Stimulated activated CD8-positive, alpha-beta memory T cell treated with anti-CD3 and anti-CD28 coated beads, Interleukin-15, amount 100 ng/mL, for 24 hours (primary cell): Measurements from ENCODE around the gene PRDX5.

Experiments
- DNase-seq: peaks from one replicate; pipeline ENCODE4 v3.0.0-alpha.2; 2020; ENCODE audit warnings: low read depth

PRDX5 gene

DNA sequence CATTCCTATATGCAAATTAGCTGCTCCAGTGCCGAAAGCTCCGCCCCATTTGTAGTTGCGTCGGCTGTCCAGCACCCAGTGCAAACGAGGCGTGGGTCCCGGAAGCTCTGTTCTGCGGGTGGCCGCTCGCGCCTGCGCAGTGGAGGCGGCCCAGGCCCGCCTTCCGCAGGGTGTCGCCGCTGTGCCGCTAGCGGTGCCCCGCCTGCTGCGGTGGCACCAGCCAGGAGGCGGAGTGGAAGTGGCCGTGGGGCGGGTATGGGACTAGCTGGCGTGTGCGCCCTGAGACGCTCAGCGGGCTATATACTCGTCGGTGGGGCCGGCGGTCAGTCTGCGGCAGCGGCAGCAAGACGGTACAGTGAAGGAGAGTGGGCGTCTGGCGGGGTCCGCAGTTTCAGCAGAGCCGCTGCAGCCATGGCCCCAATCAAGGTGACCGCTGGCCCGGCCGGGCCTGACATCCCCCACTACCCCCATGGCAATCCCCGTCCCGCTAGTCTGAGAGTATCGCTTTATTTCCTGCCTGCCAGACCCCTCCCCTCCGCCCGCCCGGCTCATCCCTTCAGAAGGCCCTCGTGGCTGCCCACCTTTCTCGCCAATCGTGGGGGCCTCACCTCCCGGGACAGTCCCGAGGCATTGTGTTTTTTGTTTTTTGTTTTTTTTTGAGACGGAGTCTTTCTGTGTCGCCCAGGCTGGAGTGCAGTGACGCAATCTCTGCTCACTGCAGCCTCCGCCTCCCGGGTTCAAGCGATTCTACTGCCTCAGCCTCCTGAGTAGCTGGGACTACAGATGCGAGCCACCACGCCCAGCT is at the start of gene PRDX5:
PRDX5 (plus strand) TSS at position 161 of the 805 bp plus-strand sequence; CDS start at position 256, 95 bp downstream.
- peak; percentile 83 for DNase-seq

DNA sequence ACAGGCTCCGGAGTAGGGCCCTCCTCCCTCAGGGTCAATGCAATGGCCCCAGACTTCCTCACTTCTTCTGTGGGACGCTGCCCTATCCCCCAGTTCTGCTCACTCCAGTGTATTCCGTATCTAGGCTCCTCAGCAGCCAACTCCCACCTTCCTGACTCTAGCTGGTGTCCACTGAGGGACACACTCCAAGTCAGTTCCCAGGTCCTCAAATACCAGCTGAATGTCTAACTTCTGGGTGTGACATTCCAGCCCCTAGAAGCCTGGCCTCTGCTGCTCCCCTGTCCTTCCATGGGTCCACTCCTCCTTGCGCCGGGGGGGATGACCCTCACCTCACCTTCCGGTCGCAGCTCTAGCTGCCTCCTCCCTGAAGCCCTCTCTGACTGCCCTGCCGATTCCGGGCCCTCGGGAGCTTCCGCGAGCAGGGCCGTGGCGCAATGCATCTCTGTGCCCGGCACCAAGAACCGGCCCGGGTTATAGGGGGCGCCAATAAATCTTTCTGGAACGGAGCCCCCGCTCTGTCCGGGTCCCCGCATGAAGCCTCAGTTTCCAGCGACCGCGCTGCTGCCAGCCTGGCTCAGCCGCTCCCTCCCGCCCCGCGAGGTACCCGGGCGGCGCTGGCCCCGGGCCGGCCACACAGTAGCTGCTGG is 48.9 kb upstream of the PRDX5 start:
- DNase-seq = no peak

DNA sequence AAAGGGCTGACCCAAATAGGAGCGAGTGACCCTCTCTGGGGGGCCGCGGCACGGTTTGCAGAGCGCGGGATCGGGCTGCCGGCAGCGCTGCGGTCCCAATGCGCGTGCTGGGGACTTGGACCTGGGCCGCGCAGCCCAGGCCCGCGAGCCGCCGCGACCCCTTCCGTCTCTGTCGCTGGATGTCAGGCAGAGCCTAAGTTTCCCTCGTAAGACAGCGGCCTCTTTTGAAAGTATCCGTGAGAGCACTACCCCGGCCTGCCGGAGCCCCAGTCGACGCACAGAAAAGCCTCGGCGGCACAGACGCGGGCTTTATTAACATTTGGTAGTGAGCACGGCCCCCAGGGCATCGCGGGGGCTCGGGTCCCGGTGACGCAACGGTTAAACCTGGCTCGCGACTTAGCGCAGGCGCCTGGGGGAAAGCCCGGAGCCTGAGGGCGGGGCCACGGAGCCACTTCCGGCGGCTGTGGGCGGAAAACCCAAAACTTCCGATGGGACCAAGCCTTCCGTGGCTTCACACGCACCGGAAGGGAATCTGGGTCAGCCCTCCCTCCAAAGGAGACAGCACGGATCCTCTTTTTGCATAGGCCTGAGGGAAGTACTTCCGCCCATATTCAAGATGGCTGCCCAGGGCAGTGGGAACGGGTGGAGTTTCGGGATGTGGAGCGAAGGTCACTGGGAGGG is 48.2 kb upstream of the PRDX5 start:
- peak; percentile 92 for DNase-seq

- DNase-seq = no peak
These were observed 42.7 kb upstream of the PRDX5 start for GRCh38 chr11:64275031-64275800.

DNA sequence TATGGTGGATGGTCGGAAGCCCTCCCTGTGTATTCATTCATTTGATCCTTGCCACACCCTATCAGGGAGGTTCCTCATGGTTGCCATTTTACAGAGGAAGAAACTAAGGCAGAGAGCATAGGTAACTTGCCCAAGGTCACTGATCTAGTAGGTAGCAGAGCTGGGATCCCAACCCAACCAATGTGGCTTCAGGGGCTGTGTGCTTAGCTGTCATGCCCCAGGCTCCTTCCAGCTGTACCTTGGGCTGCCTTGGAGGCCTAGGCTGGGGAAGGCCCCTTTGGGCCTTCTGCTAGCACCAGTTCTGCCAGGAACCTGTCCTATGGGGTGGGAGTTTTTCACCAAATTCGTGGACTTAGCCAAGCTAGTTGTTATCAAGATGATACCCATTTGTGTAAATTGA is 42.1 kb upstream of the PRDX5 start:
- no peak for DNase-seq

GRCh38 chr11:64276653-64277431 is 41.1 kb upstream of the PRDX5 start:
- DNase-seq = no peak

- DNase-seq = no peak
These were observed 39.2 kb upstream of the PRDX5 start for GRCh38 chr11:64278576-64279190.

GRCh38 chr11:64281957-64282770 is 35.8 kb upstream of the PRDX5 start:
- no peak for DNase-seq

DNA sequence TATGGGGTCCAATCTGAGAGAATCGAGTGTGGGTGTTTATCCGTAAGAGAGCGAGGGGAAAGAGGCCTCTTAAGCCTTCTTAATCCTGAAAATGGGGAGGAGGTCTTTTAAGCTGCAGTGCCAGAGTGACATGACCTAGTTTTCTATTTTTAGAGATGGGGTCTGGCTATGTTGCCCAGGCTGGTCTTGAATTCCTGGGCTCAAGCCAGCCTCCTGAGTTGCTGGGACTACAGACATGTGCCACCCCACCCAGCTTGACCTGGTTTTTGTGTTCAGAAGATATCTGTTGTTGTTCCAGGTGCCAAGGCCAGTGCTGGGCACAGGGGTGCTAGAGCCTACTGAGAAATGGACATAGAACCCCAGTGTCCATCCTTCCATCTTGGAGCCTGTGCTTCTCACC is 34.8 kb upstream of the PRDX5 start:
- DNase-seq = no peak

- peak; percentile 90 for DNase-seq
These were observed 33.6 kb upstream of the PRDX5 start, which contains the start of gene BAD for GRCh38 chr11:64284048-64284961. BAD (minus strand) TSS chr11:64284665; CDS start chr11:64284368, 297 bp downstream.

DNA sequence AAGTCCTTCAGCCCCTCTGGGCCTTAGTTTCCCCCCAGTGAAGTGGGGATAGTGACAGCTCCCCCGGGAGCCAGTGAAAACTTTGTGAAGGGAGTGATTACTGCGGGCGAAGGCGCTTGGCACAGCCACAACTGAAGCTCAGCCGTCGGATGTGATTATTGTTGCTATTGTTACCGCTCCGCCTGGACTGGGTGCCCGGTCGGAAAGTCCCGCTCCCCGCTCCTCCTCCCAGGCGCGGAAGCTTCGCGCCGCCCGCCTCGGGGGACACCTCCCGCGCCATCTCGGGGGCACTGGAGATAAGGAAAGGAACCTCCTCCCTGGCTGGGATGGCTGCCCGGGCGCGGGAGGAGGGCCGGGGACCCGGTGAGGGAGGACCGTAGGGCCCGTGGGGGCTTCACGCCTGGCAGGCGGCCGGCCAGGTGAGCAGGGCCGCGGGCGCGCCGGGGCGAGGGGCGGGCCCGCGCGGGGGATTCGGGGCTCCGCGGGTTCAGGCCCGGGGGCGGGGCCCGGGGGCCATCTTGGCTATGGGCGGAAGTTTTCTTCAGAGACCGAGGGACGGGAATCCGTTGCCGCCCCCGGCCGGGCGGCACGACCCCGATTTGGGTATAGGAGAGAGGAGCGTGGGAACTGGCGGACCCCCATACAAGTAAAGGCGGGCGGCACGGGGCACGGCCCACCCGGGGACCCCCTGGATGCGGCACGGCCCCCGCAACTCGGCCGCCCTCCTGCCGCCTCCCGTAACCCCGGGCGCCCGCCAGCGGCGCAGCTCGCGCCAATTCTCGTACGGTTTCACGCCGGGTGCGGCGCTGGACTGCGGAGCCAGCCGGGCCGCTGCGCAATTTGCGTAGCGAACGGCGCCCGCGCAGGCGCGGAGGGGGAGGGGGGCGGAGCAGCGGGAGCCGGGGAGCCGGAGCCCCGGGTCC is 32.7 kb upstream of the PRDX5 start, which contains the start of gene GPR137:
GPR137 (plus strand) TSS at position 887 of the 923 bp plus-strand sequence. CDS start 677 bp downstream, outside the sequence.
- DNase-seq = peak; percentile 95

- DNase-seq = no peak
These were observed 31.8 kb upstream of the PRDX5 start for GRCh38 chr11:64285885-64286800.

DNA sequence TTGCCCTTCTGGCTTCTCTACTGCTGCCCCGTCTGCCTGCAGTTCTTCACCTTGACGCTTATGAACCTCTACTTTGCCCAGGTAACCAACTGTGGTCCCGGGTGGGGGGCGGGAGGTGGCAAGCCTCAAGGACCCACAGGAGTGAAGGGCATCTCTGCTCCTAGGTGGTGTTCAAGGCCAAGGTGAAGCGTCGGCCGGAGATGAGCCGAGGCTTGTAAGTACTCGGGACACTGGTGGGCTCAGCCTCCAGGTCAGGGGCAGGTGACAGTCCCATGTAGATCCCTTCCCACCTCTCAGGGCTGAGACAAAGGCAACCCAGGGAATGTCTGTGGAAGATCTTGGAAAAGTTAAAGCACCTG is 31.1 kb upstream of the PRDX5 start:
- no peak for DNase-seq

- no peak for DNase-seq
These were observed 30.1 kb upstream of the PRDX5 start for GRCh38 chr11:64287676-64288352.

DNA sequence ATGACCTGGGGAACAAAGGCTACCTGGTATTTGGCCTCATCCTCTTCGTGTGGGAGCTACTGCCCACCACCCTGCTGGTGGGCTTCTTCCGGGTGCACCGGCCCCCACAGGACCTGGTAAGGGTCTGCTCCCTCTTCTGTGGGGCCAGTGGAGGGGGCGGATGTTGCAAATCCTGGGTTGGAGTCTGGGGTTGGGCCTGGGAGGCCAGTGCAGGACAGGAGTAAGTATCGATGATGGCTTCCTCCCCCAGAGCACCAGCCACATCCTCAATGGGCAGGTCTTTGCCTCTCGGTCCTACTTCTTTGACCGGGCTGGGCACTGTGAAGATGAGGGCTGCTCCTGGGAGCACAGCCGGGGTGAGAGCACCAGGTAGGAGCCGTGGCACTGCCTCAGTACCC is 29.6 kb upstream of the PRDX5 start:
- DNase-seq = no peak

DNA sequence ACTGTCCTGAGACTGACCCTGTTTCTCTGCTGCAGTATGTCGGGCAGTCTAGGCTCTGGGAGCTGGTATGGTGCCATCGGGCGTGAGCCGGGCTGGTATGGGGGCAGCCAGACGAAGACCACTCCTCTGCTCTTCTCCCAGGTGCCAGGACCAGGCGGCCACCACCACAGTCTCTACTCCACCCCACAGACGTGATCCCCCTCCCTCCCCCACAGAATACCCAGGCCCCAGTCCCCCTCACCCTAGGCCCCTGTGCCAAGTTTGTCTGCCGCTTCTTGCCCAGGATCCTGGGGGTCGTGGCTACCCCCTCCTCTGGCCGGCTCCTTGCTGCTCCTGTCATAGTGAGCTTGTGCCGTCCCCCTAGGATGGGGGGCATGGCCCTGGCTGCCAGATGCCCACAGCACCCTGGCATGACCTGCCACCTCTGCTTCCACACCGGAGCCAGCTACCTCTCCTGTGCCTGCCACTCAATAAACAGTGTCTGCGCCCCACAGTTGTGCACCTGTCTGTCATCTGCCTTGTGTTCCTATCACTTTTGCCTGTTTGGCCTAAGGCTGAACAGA is 28.8 kb upstream of the PRDX5 start:
- DNase-seq = no peak
